Measurements from ENCODE around the gene TEP1. TPM values are rescaled to one million over a fixed set of nuclear protein-coding genes. Genes with fewer than 3 reads are reported as not detected.

The TEP1 gene
- total and polyA plus RNA-seq, 2 of the 13 experiments (the other 11 are each of a cell fraction or from before 2014, with no cell fraction given): 11.0 to 12.8 TPM

- TF ChIP-seq ARNT (IDR thresholded peaks at IDR 0.05) (no peak), ZNF816 (CRISPR knock-in tag; IDR thresholded peaks at IDR 0.05; ENCODE audit: borderline replicate concordance) (peak; percentile 44; the same call in 1 of the 2 replicates), HNRNPLL (IDR thresholded peaks at IDR 0.05; ENCODE audit: low read depth, low read length, poor library complexity, severe bottlenecking) (peak; percentile 77), KDM6A (CRISPR knock-in tag; IDR thresholded peaks at IDR 0.05; ENCODE audit: low read depth) (no peak), ZUFSP (CRISPR knock-in tag; IDR thresholded peaks at IDR 0.05; ENCODE audit: borderline replicate concordance) (no peak), GRHL1 (CRISPR knock-in tag; conservative IDR thresholded peaks at IDR 0.05) (no peak), FOXA3 (CRISPR knock-in tag; IDR thresholded peaks at IDR 0.05) (peak; percentile 36), HNF1B (CRISPR knock-in tag; IDR thresholded peaks at IDR 0.05) (peak; percentile 97), ASH2L (IDR thresholded peaks at IDR 0.05; ENCODE audit: insufficient read length, low read depth, low read length) (peak; percentile 86), FOXP4 (CRISPR knock-in tag; IDR thresholded peaks at IDR 0.05) (peak; percentile 64), ZNF18 (CRISPR knock-in tag; IDR thresholded peaks at IDR 0.05; ENCODE audit: insufficient replicate concordance) (peak; percentile 13), ZNF615 (CRISPR knock-in tag; IDR thresholded peaks at IDR 0.05; ENCODE audit: borderline replicate concordance) (0 out of 2 replicates have a peak, but pooled peaks have one; percentile 88), HIVEP1 (CRISPR knock-in tag; IDR thresholded peaks at IDR 0.05) (peak; percentile 85; the same call in 1 of the 2 replicates), NONO (IDR thresholded peaks at IDR 0.05) (no peak), NONO (CRISPR knock-in tag; conservative IDR thresholded peaks at IDR 0.05) (peak; percentile 94), MED13 (CRISPR knock-in tag; IDR thresholded peaks at IDR 0.05) (no peak), SPEN (CRISPR knock-in tag; IDR thresholded peaks at IDR 0.05; ENCODE audit: low read depth) (peak; percentile 97)
These were observed 70.0 kb downstream of the TEP1 start, which contains the start of gene PARP2 (continued) for GRCh38 chr14:20343092-20343861.
